Ramos (cell line): Measurements from ENCODE around the gene TFDP1.

Experiments used
- in situ Hi-C: fragments of 300-500 bp; cut with MboI; formaldehyde crosslinking; loops from one replicate; pipeline ENCODE4 v1.14.3; 2022; ENCODE audit warnings: low sequenced_read_pairs; ENCODE audit not compliant: unreplicated experiment

Gene TFDP1

DNA sequence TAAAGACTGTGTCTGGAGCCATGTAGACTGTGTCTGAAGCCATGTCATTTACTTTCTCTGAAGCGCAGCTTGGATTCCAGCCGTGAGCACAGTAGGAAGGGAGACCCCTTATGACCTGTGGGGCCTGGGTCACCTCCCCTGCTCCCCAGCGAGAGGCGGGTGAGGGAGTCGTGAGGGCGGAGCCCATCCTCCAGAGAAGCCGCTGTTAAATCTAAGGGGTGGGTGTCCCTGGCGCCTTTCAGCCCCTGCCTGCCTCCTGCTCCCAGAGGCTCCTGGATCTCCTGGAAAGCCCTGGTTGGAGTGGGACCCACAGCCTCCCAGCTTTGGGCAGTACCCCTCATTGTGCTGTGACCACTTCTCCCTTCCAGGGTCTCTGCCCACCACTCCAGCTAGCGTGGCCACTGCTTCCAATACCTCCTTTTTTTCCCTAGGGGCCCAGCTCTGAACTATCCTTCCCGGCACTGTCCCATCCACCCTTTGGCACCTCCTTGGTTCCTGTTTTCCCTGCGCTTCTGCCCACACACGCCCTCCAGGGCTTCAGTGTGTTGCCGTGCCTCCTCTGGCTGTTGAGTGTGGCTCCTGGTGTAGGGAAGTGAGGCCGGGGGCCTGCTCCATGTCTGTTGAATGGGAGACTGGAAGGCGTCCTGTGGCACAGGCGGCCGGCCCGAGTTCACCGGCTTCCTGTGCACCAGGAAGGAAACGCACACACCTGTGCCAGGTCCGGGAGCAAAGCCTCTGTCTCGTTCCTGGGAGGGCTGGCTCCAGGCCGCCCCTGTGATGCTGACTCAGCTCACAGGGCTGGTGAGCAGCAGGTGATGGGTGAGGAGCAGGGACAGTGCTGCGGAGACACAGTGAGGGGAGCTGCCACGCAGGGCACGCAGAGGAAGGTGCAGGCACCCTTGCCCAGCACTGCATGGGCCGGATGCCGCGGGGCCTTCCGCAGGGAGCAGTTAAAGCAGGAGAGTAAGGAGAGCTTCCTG, 44.0 kb downstream of the TFDP1 start:
- in situ Hi-C loops, result no loop called here

DNA sequence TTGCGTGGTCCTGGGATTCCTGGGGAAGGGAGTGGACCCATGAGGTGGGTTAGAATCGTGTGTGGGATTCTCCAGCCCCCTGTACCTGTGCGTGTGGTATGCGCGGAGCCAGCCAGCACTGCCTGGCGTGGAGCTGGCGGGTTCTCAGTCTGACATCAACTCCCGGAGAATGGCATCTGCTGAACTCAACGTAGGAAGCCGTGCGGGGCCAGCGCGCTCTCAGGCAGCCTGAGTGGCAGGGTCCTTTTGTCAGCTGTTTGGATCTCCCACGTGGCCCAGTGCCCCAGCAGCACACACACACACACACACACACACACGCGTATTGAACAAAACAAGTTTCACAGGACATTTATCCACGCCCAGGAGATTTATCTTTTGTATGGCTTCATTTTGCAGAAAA, 45.3 kb downstream of the TFDP1 start:
- in situ Hi-C loops, result no loop called here

DNA sequence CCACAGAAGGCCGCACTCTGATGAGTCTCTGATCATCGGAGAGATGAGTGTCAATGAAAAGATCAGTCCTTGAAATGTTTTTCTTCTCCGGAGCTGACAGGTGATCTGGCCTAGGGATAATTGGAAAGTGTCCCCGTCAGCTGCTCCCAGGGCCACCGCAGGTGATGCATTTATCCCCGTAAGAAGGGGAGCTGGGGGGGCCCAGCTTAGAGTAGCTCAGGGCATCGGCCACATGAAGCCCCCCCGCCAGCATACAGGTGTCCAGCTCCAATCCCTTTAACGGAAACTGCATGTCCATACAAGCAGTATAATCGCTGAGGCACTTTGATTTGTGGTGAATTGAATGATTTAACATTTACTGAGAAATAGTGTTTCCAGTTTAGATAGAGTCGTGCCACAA, 45.7 kb downstream of the TFDP1 start:
- in situ Hi-C loops, result no loop called here

DNA sequence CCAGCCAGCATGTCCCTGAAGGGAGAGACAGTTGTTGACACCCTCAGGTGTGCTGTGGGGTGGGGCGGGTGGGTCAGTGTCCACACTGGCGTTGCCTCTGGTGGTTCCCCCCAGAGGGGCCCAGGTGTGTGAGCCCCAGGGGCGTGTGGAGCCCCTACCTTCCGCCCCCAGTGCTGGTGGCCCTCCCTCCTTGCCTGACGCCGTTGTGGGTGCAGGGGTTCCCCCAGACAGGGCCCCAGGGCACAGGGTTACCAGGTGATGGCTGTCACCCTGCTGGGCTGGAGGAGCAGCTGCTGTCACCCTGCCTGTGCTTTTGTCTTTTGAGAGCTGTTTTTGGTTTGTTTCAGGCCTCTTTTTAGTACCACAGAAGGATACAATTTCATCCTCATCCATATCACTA, 46.3 kb downstream of the TFDP1 start:
- in situ Hi-C loops, result no loop called here

DNA sequence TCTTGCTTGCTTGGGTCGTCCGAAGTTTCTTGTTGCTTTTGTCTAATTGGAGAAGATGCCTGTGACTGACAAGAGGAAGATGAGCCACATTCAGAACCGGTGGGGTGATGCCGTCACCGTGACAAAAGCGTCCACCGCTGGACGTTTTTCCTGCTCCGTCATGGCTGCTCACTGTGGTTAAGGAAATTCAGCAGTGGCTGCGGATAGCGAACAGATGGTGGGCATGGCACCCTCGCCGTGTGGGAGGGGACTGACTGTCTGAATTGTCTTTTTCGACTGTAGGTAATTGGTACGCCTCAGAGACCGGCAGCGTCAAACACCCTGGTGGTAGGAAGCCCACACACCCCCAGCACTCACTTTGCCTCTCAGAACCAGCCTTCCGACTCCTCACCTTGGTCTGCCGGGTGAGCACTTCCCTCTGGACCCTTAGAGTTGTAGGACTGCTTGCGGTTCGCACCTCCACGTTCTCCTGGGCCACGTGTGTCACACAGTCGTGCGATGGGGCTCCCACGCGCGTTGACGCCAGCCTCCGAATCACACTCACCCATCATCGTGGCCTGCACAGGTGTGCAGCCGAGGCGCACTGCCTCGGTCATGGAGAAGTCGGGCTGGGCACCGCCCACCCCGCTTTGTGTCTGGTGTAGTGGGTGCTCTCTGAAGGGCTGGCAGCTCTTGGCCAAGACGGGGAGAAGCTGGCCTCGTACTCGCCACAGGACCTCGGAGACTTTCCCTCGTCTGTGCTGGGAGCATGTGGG, 47.0 kb downstream of the TFDP1 start:
- in situ Hi-C loops, result no loop called here

DNA sequence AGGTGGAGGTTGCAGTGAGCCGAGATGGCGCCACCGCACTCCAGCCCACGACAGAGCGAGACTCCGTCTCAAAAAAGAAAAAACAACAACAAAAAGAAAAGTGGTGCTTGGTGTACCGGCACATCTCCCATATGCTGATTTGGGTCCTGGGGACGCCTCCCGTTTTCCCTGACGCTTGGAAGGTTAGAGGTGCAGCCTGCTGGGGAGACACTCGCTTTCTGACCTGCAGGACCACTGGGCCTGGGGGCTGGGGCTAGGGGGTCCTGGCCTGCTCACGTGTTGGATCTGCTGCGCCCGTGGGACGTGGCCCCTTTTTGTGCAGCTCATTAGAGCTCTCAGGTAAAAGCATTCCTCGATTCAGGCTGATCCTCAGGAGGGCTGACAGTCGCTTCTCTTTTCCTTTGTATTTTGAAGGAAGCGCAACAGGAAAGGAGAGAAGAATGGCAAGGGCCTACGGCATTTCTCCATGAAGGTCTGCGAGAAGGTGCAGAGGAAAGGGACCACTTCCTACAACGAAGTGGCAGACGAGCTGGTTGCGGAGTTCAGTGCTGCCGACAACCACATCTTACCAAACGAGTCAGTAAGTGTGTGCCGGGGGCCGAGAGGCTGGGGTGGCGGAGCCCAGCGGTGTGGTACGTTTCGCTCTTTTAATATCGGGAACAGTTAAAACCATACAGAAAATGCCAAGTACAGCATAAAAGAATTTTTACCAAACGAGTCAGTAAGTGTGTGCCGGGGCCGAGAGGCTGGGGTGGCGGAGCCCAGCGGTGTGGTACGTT, 48.3 kb downstream of the TFDP1 start:
- in situ Hi-C loops, result no loop called here

DNA sequence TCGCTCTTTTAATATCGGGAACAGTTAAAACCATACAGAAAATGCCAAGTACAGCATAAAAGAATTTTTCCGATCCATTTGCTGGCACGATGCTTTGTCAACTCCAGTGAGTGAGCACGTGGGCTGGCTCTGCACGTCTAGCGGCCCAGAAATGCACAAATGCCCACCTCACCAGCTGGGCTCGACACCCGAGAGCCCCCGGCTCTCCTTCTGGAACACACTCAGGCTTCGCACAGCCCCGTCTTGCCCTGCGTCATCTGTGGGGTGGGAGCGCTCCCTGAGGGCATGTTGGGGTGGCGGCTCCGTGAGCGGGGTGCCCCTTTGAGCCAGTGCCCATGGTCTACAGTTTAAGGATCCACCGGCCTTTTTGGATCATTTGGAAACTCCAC, 48.9 kb downstream of the TFDP1 start:
- in situ Hi-C loops, result no loop called here

DNA sequence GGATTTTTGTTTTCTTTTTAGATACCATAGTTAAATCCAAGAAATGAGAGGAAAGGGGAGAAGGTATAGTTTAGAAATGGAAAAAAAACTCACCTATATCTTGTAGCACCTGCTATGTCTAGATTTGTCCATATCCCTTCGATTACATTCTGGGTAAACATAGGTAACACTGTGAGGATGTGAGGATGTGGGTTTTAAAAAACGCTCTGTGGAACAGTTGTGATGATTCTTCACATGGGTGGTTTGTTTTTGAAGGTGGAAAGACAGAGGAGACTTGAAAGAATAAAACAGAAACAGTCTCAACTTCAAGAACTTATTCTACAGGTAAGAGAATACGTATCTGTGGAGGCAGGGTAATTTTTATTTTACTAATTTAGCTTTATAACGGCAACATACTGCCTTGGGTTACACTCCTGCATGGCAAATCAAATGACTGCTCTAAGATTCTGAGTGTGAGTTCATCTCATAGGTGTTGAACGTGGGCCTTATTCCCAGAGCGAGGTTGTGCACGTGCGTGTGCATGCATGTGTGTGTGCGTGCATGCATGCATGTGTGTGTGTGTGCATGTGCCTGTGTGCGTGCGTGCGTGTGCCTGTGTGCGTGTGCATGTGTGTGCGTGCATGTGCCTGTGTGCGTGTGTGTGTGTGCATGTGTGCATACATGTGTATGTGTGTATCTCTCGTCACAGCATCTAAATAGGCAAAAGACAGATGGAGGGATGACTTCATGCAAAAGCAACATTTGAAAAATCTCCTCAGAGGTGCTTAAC, 49.9 kb downstream of the TFDP1 start:
- in situ Hi-C loops, result no loop called here

DNA sequence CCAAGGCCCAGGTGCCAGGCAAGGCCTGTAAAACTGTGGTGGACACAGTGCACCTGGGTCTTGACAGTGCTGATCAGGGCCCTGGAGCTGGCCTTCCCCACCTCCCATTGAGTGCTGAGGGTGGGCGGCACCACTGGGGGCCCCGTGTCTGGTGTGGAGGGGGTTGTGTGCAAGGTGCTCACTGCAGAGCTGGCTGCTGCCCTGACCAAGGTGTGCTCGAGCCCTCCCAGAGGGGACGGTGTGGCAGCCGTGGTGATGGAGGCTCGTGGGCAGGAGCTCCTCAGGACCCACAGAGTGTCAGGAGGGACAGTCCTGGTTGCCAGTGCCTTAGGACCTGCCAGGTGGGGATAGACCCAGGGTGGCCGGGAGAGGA, 50.5 kb downstream of the TFDP1 start:
- in situ Hi-C loops, result no loop called here

DNA sequence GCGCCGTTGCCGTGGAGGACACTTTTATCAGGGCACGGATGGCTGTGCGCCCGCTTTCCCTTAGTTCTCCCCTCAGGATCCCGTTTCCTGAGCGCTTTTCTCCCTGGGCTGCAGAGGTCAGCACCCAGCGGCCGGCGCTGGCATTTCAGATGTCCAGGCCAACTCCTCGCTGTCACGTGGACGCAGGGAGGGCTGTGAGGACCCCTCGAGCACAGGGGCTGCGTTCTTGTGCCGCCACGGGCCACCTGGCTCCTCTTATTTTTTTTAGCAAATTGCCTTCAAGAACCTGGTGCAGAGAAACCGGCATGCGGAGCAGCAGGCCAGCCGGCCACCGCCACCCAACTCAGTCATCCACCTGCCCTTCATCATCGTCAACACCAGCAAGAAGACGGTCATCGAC, 51.2 kb downstream of the TFDP1 start:
- in situ Hi-C loops, result no loop called here

DNA sequence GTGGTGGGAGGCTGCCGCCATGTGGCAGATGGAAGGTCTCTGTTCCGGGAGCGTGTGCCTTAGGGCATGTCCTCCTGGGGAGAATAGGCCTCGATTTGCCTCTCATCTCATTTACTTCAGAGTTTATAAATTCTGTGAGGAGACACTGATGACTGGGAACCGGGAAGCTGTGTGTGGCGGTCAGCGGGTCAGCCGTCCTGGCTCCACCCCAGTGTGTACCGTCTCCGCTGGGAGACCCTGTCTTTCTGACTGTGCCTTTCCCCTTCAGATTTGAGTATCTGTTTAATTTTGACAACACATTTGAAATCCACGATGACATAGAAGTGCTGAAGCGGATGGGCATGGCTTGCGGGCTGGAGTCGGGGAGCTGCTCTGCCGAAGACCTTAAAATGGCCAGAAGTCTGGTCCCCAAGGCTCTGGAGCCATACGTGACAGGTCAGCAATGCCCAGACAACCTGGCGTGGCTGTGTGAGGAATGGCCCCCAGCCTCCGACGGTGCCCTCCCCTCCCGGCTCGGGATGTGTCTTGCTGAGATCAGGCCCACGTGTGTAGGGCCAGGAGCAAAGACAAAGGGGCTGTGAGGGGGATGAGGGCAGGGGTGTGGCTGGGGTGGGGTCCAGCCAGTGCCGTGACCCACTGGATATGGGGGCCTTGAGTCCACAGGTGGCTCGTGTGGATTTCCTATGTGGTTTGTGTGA, 51.9 kb downstream of the TFDP1 start:
- in situ Hi-C loops, result no loop called here

DNA sequence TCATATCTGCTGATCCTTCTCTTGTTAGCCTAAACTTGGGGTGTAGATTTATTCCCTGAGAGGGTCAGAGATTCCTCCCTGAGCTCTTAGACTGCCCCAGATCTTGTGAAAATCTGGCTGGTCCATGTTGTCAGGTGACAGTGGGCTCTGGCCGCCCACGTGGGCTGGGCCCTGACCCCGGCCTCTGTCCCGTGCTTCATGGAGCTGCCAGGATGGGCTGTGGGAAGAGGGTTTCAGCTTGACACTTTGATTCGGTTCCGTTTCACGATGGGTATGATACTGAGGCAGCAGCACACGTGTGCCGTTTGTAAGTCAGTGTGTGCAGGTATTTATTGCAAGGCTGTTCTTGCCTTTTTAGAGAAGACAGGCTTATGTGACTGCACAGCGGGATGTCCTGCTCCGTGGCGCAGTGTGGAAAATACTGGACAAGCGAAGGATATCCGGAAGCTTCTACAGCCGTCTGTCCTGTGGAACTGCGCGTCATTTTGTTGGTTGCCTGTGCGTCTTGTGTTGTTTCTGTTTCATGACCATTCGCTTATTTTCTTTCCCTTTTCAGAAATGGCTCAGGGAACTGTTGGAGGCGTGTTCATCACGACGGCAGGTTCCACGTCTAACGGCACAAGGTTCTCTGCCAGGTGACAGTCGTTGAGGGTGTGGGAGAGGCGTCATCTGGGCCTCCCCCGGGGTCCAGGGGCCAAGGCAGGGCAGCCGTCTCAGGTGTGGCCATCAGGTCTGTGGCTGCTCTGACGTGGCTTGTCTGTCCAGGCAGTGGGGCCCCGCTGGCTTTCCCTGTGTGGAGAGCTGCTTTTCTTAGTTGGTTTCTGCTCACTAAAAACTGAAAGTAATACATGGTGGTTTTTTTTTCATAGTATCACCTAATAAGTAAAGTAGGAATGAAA, 53.0 kb downstream of the TFDP1 start:
- in situ Hi-C loops, result no loop called here

DNA sequence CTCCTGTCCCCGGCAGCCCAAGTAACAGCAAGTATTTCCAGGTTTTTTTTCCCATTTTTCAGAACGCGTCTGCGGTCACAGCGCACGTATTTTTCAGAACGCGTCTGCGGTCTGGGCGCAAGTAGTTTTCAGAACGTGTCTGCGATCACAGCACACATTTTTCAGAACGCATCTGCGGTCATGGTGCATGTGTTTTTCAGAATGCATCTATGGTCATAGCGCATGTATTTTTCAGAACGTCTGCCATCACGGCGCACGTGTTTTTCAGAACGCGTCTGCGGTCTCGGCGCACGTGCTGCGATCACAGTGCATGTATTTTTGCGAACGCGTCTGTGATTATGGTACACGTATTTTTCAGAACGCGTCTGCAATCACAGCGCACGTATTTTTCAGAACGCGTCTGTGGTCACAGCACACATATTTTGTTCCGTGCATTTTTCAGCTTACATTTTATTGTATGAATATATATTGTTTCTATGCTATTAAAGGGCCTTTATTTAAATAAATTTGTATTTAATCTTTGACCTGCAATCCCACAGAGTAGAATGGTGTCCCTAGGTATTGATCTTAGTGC, 53.7 kb downstream of the TFDP1 start:
- in situ Hi-C loops, result no loop called here

DNA sequence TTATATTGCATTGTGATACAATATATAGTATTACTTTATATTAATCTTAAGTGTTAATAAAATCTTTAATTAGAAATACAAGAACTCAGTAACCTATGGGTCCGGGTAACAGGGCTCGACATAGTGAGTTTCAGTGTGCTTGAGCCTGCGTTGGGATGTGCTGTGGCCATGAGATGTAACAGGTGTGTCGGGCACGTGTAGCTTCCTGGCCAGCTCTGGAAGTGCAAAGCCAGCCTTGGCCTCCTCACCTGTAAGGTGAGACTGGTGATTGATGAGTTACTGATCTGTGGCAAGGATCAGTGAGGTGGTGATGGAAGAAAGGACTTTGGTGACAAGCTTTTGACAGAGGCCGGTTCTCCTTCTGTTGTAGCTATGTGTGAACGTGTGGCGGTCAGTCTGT, 54.3 kb downstream of the TFDP1 start:
- in situ Hi-C loops, result no loop called here

DNA sequence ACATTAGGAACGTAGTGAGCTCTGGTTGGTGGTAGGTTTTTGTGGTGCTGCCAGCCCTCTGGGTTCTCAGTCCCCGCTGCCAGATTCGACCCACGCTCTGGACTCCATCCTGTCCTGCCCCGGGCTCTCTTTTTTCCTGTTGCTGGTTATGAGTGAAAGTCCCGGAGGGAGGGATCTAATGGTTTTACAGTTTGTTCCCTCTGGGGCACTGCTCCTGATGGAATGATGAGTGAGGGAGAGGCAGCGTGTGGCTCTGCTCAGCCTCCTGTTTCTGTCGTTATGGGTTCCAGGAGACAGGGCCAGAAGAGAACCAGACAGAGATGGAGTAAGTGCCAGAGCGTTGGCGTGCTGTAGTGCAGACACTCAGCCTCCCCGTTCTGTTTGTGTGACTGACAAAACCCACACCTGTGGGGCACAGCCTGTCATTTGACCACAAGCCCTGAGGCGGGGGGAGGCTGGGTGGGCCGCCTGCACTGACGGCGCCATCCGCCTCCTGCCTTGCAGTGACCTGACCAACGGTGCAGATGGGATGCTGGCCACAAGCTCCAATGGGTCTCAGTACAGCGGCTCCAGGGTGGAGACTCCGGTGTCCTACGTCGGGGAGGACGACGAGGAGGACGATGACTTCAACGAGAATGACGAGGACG, 55.2 kb downstream of the TFDP1 start:
- in situ Hi-C loops, result no loop called here

DNA sequence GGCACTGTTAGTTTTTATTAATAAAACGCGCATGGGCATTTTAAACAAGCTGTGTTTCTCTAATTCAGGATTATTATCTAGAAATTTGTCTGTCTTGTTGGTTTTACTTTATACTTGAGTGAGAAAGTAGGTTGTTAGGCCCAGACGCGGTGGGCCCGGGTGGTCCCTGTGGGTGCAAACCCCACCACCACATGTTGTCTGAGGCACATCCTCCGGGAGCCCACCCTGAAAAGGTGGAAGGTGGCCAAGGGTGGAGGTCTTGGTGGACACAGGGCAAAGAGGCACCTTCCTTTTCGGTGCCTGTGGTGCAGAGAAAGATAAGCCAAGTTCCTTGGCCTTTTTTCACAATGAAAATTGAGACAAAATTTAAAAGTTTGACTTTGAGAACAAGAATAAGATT, 56.9 kb downstream of the TFDP1 start:
- in situ Hi-C loops, result no loop called here

DNA sequence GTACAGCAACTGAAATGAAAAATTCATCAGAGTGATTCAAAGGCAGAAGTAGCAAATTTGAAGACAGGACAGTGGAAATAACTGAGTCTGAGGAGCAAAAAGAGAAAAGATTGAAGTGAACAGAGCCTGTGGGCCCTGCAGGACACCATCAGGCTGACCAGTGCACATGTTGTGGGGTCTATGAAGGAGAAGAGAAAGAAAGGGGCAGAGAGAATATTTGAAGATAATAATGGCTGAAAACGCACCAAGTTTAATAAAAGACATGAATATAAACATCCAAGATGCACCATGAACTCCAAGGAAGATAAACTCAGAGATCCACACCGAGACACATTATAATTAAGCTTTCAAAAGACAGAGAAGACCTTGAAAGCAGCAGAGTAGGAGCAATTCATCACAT, 58.0 kb downstream of the TFDP1 start:
- in situ Hi-C loops, result no loop called here

DNA sequence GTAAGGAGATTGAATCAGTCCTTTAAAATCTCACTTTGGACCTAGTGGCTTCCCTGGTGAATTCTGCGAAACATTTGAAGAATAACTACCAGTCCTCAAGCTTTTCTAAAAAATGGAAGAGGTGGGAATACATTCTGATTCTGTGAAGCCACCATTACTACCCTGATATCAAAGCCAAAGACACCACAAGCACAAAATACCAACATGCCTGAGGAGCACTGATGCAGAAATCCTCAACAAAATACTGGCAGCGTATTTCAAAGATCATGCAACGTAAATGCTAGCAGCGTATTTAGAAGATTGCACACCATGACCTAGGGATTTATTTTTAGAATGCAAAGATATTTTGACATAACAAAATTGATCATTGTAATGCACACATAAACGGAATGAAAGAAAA, 59.0 kb downstream of the TFDP1 start:
- in situ Hi-C loops, result no loop called here
